ENCODE data around the gene SPSB3. TPM values are rescaled to one million over a fixed set of nuclear protein-coding genes. Genes with fewer than 3 reads are reported as not detected.

Gene SPSB3
- total and polyA plus RNA-seq, 2 of the 13 experiments (the other 11 are each of a cell fraction or from before 2014, with no cell fraction given) = 13.2 to 21.9 TPM

GRCh38 chr16:1782408-1783264 lies at the start of gene SPSB3, which contains the start of gene NUBP2 (continued):
- peak; percentile 66; the same call in 1 of the 2 replicates for TF ChIP-seq ATF2 (CRISPR knock-in tag; IDR thresholded peaks at IDR 0.05)
- 0 out of 2 replicates have a peak, but pooled peaks have one; percentile 20 for TF ChIP-seq ERF (CRISPR knock-in tag; IDR thresholded peaks at IDR 0.05)
- TF ChIP-seq FOXA1 (IDR thresholded peaks at IDR 0.05) = no peak
- TF ChIP-seq FOXA1 (CRISPR knock-in tag; IDR thresholded peaks at IDR 0.05) = no peak; the same call in 1 of the 2 replicates
- peak; percentile 37; the same call in 1 of the 2 replicates for TF ChIP-seq TBX2 (CRISPR knock-in tag; IDR thresholded peaks at IDR 0.05; ENCODE audit: borderline replicate concordance)
- peak; percentile 72 for TF ChIP-seq PHF8 (CRISPR knock-in tag; IDR thresholded peaks at IDR 0.05)
- peak; percentile 80 for TF ChIP-seq SPEN (CRISPR knock-in tag; IDR thresholded peaks at IDR 0.05; ENCODE audit: low read depth)
- no peak for TF ChIP-seq ZFP82 (CRISPR knock-in tag; IDR thresholded peaks at IDR 0.05; ENCODE audit: borderline replicate concordance)
- TF ChIP-seq CEBPZ (IDR thresholded peaks at IDR 0.05; ENCODE audit: low read length) = peak; percentile 75
- no peak for TF ChIP-seq DPF2 (CRISPR knock-in tag; IDR thresholded peaks at IDR 0.05; ENCODE audit: borderline replicate concordance, low read depth)
- TF ChIP-seq RFX5 (IDR thresholded peaks at IDR 0.05; ENCODE audit: low read depth, low read length) = peak; percentile 59; the same call in 1 of the 2 replicates
- TF ChIP-seq HDAC1 (CRISPR knock-in tag; IDR thresholded peaks at IDR 0.05) = peak; percentile 81
- 0 out of 2 replicates have a peak, but pooled peaks have one; percentile 41 for TF ChIP-seq FOXA3 (CRISPR knock-in tag; IDR thresholded peaks at IDR 0.05)
- peak; percentile 90 for TF ChIP-seq ZBTB2 (CRISPR knock-in tag; IDR thresholded peaks at IDR 0.05; ENCODE audit: low read depth)
- TF ChIP-seq PBX3 (CRISPR knock-in tag; IDR thresholded peaks at IDR 0.05; ENCODE audit: borderline replicate concordance) = peak; percentile 89; the same call in 1 of the 2 replicates
- TF ChIP-seq ZNF768 (CRISPR knock-in tag; IDR thresholded peaks at IDR 0.05) = no peak
- TF ChIP-seq ZNF776 (CRISPR knock-in tag; IDR thresholded peaks at IDR 0.05) = peak; percentile 24; the same call in 1 of the 2 replicates
- peak; percentile 93 for TF ChIP-seq PHF20 (CRISPR knock-in tag; IDR thresholded peaks at IDR 0.05)
- TF ChIP-seq MAX (IDR thresholded peaks at IDR 0.05) = peak; percentile 18
- peak; percentile 94 for TF ChIP-seq HOXA3 (CRISPR knock-in tag; IDR thresholded peaks at IDR 0.05)
- peak; percentile 66; the same call in 1 of the 2 replicates for TF ChIP-seq NR2C2 (CRISPR knock-in tag; IDR thresholded peaks at IDR 0.05; ENCODE audit: borderline replicate concordance)
- peak; percentile 56; the same call in 1 of the 2 replicates for TF ChIP-seq TARDBP (CRISPR knock-in tag; IDR thresholded peaks at IDR 0.05)
- TF ChIP-seq SP5 (CRISPR knock-in tag; IDR thresholded peaks at IDR 0.05; ENCODE audit: borderline replicate concordance, low read depth) = peak; percentile 31; the same call in 1 of the 2 replicates

Data from HepG2 (cell line).